Duodenal mucosa (tissue), 2 donors: Measurements from ENCODE around the gene ADD1.

Experiments used
- H3K27ac ChIP-seq: one replicate; pipeline ENCODE4 v1.7.0; 2013; ENCODE audit warnings: low read depth, low read length
- H3K27me3 ChIP-seq, 2 donors: one replicate each; pipeline ENCODE4 v1.7.0; 2013; ENCODE audit warnings: low read length in 2 of 2, control low read depth in 1 of 2; ENCODE audit not compliant: insufficient read depth in 2 of 2, control insufficient read depth in 1 of 2
- H3K36me3 ChIP-seq, 2 donors: one replicate each; pipeline ENCODE4 v1.7.0; 2013; ENCODE audit warnings: low read length in 2 of 2, control low read depth in 1 of 2; ENCODE audit not compliant: insufficient read depth in 2 of 2, control insufficient read depth in 1 of 2
- H3K4me1 ChIP-seq, 2 donors: one replicate each; pipeline ENCODE4 v1.7.0; 2013; ENCODE audit warnings: low read length in 2 of 2, control low read depth in 1 of 2; ENCODE audit not compliant: insufficient read depth in 2 of 2, control insufficient read depth in 1 of 2
- H3K4me3 ChIP-seq, 2 donors: one replicate each; pipeline ENCODE4 v1.7.0; 2013; ENCODE audit warnings: low read length in 2 of 2, low read depth in 1 of 2
- H3K9ac ChIP-seq, 2 donors: one replicate each; pipeline ENCODE4 v1.7.0; 2013; ENCODE audit warnings: low read length in 2 of 2, low read depth in 1 of 2
- H3K9me3 ChIP-seq, 2 donors: one replicate each; pipeline ENCODE4 v1.7.0; 2013; ENCODE audit warnings: low read length in 2 of 2, control low read depth in 1 of 2; ENCODE audit not compliant: control insufficient read depth in 1 of 2

ADD1 gene

GRCh38 chr4:2806390-2807355 is 37.0 kb upstream of the ADD1 start:
- no peak overlapping the region for H3K27ac ChIP-seq
- no peaks in the 10 kb centered on the region for H3K9me3 ChIP-seq
- peaks cover 66 to 77% of the 10 kb centered on the region in 2 donors for H3K4me1 ChIP-seq
- peak overlapping the region in 1 of 2 donors; percentile 23 for H3K4me3 ChIP-seq
- peaks cover 0 to 3% of the 10 kb centered on the region in 2 donors for H3K36me3 ChIP-seq
- no peaks in the 10 kb centered on the region for H3K27me3 ChIP-seq
- peak overlapping the region; percentile 38 to 55 for H3K9ac ChIP-seq

- Histone ChIP-seq H3K27ac (no peak overlapping the region), H3K9ac (no peak overlapping the region), H3K4me3 (no peak overlapping the region), H3K4me1 (peaks cover 72 to 82% of the 10 kb centered on the region in 2 donors), H3K36me3 (peaks cover 0 to 3% of the 10 kb centered on the region in 2 donors), H3K9me3 (no peaks in the 10 kb centered on the region), H3K27me3 (no peaks in the 10 kb centered on the region)
Observed at GRCh38 chr4:2807571-2807970, 36.1 kb upstream of the ADD1 start.

GRCh38 chr4:2808001-2808400 is 35.6 kb upstream of the ADD1 start:
- no peak overlapping the region for H3K27ac ChIP-seq

GRCh38 chr4:2809610-2810180 is 33.9 kb upstream of the ADD1 start:
- Histone ChIP-seq H3K27ac (no peak overlapping the region), H3K4me3 (no peak overlapping the region), H3K36me3 (no peaks in the 10 kb centered on the region), H3K9ac (no peak overlapping the region), H3K4me1 (peaks cover 65 to 79% of the 10 kb centered on the region in 2 donors), H3K27me3 (no peaks in the 10 kb centered on the region), H3K9me3 (no peaks in the 10 kb centered on the region)

More at GRCh38 chr4:2808001-2808400, 35.6 kb upstream of the ADD1 start:
- no peak overlapping the region for H3K9ac ChIP-seq
- no peak overlapping the region for H3K4me3 ChIP-seq
- peaks cover 71 to 81% of the 10 kb centered on the region in 2 donors for H3K4me1 ChIP-seq
- H3K9me3 ChIP-seq = no peaks in the 10 kb centered on the region
- no peaks in the 10 kb centered on the region for H3K27me3 ChIP-seq
- peaks cover 0 to 3% of the 10 kb centered on the region in 2 donors for H3K36me3 ChIP-seq

GRCh38 chr4:2810388-2810787 is 33.3 kb upstream of the ADD1 start:
- no peak overlapping the region for H3K27ac ChIP-seq

GRCh38 chr4:2811830-2812611 is 31.6 kb upstream of the ADD1 start:
- Histone ChIP-seq H3K27me3 (no peaks in the 10 kb centered on the region), H3K4me1 (peaks cover 49 to 65% of the 10 kb centered on the region in 2 donors), H3K9ac (peak overlapping the region; percentile 36 to 45), H3K36me3 (no peaks in the 10 kb centered on the region), H3K4me3 (peak overlapping the region; percentile 50 to 61), H3K9me3 (no peaks in the 10 kb centered on the region), H3K27ac (peak overlapping the region; percentile 41)

More at GRCh38 chr4:2810388-2810787, 33.3 kb upstream of the ADD1 start:
- Histone ChIP-seq H3K36me3 (no peaks in the 10 kb centered on the region), H3K9me3 (no peaks in the 10 kb centered on the region), H3K27me3 (no peaks in the 10 kb centered on the region), H3K4me1 (peaks cover 63 to 79% of the 10 kb centered on the region in 2 donors), H3K4me3 (no peak overlapping the region), H3K9ac (no peak overlapping the region)

- peak overlapping the region; percentile 41 for H3K27ac ChIP-seq
- H3K9me3 ChIP-seq = no peaks in the 10 kb centered on the region
- H3K36me3 ChIP-seq = no peaks in the 10 kb centered on the region
- no peaks in the 10 kb centered on the region for H3K27me3 ChIP-seq
- H3K4me1 ChIP-seq = peaks cover 49 to 65% of the 10 kb centered on the region in 2 donors
- peak overlapping the region; percentile 50 to 67 for H3K4me3 ChIP-seq
- peak overlapping the region; percentile 58 to 64 for H3K9ac ChIP-seq
Observed at GRCh38 chr4:2812612-2813354, 30.9 kb upstream of the ADD1 start.

- no peaks in the 10 kb centered on the region for H3K27me3 ChIP-seq
- H3K4me1 ChIP-seq = peaks cover 48 to 63% of the 10 kb centered on the region in 2 donors
- H3K36me3 ChIP-seq = no peaks in the 10 kb centered on the region
- no peaks in the 10 kb centered on the region for H3K9me3 ChIP-seq
- H3K27ac ChIP-seq = no peak overlapping the region
- peak overlapping the region in 1 of 2 donors; percentile 58 for H3K9ac ChIP-seq
- H3K4me3 ChIP-seq = peak overlapping the region; percentile 49 to 67
Observed at GRCh38 chr4:2813446-2814405, 29.9 kb upstream of the ADD1 start.
